Measurements from ENCODE around the gene CDH15.
"Not testable (repeated sequence)": the region's sequence is repeated elsewhere in the genome, so short reads cannot be mapped to it uniquely, and the experiment has no call there.

The CDH15 gene

DNA sequence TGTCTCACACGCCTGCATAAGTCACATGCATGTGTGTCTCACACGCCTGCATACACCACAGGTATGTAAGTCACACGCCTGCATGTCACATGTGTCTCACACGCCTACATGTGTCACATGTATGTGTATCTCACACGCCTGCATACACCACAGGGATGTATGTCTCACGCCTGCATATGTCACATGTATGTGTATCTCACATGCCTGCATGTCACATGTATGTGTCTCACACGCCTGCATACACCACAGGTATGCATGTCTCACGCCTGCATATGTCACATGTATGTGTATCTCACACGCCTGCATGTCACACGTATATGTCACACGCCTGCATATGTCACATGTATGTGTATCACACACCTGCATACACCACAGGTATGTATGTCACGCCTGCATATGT, 13.8 kb upstream of the CDH15 start:
- no peak for FAIRE-seq

DNA sequence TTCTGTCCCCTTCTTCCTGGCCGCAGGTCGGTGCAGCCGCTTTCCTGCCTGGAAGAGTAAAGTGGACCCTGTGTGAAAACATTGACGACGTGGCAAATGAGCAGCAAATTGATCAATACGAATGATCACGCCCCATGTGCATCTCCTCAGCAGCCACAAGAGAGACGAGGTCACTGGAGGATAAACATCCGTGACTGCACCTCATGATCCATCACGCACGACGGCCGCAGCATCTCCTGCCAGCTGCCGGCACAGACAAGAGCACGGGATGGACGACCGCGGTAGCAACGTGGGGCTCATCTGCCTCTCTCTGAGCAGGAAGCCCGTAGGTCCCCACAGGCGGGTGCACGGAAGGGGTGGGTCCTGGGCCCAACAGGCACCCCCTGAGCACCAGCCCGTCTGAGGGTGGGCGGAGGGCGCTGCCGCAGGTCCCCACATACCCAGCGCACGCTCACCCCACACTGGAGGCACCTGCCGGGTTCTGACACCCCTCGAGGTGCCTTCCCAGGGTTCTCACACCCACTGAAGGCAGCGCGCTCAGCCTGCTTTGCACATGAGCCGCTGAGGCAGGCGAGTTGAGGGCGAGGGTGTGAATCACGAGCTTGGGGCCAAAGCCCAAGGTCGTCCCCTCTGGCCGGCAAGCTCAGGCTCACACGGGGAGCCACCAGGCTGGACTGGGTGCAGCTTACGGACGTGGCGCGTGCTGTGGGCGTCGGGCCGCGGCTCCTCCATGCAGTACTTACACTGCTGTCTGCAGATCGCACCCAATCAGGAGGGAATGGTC, 12.3 kb upstream of the CDH15 start:
- no peak for FAIRE-seq

DNA sequence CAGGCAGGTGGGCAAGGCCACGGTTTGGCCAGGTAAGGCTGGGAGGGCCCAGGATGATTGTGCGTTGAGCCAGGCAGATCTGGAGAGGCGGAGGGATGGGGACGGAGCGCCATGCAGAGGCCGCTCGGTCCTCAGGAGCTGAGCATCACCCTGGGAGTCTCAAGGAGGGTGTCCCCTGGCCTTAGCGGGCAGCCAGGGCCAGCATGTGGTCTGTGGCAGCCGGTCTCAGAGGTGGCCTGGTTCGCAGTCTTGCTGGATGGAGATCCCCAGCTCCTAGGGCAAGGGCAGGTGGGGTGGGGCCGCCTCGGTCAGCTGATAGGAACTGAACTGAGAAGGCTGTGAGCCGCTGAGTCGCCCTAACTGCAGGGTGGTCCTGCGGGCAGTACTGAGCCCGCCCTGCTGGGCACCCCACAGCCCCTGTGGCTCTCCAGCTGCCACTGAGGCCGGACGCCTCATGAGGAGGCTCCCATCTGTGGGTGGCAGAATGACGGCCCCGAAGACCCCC, 11.6 kb upstream of the CDH15 start:
- no peak for FAIRE-seq

DNA sequence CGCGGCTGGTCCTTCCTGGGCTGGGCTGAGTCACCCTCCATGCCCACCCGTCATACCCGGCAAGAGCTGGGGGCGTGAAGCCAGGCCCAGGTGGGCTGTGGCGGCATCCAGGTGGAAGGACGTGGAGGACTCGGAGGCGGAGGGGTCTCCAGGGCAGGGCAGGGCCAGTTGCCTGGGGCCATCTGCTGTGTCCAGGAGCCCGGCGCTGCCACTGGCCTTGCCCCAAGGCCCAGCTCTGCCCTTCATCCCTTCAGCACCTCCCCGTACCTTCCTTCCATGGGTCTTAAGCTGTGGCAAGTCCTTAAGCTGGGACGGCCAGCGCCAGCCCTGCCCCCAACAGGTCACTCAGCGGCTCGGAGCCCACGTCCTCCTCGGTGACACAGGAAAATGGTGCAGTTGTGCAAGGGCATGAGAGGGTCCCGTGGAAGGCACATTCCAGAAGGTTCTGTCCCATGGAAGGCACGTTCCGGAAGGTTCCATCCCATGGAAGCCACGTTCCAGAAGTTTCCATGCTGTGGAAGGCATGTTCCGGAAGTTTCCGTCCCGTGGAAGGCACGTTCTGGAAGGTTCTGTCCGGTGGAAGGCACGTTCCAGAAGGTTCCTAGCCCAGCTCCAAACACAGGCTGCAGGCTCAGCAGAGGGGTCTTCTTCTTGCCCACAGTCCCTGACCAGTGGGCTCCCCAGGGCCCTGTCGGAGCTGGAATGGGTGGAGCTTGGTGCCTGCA, 10.4 kb upstream of the CDH15 start:
- no peak for FAIRE-seq

DNA sequence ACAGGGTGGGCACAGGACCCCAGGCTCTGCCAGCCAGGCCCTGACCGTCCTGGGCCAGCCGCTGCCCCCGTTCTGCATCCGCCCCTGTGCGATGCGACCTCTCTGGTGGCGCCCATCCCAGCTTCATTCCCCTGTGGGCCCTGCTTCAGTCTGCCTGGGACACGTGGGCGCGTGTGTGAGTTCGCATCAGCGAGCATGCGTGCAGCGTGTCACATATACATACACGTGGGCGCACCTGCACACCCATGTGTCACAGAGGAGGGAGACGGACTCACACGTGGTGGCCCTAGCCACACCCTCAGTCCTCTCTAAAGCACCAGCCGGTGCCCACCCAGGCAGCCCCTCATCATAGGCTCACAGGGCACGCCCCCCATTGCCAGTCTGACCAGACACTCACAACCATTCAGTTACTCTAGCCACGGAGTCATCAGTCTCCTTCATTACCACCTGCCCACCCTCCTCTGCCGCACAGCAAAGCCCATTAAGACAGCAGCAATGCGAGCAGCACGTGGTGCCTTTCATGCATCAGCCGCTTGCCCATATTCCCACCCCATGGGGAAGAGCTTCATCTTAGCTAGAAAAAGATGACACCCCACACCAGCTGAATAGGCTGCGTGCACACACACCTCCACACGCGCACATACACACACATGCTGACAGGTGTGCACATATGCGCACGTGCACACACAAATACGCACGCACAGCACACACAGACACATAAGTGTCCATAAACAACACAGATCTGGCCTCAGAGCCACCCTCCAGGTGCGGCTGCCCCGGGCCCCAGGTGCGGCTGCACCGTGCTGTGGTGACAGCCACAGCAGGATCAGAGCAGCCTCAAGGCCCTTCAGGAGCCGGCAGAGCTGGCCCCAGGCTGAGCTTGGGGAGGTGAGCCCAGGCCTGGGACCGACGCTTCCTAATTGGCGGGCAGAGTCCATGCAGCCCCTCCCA, 9.5 kb upstream of the CDH15 start:
- FAIRE-seq: no peak

DNA sequence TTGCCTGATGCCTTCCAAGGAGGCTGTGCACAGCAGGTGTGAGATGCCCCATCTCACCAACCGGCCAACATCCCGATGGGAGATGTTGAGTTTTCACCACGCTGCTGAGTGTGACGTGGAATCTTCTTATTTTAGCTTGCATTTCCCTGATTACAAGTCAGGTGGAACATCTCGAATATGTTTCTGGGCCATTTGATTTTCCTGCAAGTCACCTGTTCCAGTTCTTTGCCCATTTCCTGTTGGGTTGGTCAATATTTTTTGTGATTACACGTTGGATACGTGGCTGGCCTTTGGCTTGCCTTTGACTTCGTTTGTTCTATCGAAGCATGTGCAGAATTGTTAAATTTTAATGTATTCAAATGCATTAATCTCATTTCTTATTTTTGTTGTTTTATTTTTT, 8.3 kb upstream of the CDH15 start:
- no peak for FAIRE-seq

DNA sequence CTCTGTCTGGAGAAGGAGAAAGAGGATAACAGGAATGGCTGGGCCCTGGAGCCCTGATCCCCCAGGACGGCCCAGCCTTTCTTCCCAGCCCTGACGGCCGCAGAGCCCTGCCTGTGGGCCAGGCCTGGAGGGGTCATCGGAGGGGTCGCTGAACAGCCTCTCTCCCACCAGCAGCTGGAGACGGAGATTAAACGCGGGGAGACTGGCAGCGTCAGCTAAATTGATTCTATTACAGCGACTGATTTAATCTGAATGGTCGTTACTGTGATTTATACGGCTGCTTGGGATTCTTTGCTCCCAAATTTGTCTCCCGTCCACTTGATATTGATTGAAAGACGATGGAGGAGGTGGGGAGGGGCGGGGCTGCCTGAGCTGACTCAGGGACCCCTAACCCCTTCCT, 7.1 kb upstream of the CDH15 start:
- no peak for FAIRE-seq

DNA sequence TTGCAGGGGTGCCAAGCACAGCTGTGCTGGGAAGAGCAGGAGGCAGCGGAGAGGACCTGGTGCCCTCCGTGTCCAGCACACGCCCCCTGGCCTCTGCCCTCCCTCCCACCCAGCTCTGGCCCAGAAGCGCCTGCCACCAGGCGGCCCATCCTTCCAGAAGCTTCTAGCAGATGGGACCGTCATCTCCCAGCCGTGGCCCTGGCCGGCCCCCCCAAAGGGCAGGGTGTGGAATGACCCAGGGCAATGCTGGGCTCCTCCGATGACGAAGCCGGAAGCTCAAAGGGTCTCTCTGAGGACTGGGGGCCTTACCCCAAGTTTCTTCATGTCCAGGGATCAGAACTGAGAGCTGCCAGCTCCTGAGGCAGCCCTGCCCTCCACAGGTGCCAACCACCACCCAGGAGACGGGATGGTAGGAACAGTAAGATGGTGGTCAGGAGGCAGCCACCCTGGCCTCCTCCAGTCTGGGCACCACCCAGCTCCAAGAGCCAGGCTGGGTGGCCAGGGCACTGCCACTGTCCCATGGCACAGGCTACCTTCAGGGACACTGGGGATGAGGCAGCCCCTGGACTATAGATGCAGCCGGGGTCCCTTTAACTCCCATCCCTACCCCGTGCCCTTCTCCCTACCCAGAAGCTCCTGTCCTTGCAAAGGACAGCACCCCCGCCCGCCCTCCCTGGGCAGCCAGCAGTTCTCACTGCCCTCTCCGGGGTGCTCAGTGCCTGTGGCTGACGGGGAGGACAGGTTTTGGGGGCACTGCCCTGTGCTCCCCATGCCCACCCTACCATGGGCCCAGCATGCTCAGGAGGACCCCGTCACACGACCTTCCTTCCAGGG, 6.5 kb upstream of the CDH15 start:
- no peak for FAIRE-seq

DNA sequence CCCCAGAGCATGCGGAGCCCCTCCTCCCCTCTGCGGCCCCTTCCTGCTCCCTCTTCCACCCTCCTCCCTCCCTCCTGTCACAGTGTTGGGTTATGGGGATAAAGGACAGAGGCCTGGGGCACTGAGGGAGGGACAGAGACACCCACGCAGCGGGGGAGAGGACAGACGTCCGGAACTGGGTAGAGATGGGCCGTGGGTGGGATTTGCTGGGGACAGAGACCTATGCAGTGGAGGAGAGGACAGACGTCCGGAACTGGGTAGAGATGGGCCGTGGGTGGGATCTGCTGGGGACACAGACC, 5.9 kb upstream of the CDH15 start:
- FAIRE-seq: not testable (repeated sequence)

DNA sequence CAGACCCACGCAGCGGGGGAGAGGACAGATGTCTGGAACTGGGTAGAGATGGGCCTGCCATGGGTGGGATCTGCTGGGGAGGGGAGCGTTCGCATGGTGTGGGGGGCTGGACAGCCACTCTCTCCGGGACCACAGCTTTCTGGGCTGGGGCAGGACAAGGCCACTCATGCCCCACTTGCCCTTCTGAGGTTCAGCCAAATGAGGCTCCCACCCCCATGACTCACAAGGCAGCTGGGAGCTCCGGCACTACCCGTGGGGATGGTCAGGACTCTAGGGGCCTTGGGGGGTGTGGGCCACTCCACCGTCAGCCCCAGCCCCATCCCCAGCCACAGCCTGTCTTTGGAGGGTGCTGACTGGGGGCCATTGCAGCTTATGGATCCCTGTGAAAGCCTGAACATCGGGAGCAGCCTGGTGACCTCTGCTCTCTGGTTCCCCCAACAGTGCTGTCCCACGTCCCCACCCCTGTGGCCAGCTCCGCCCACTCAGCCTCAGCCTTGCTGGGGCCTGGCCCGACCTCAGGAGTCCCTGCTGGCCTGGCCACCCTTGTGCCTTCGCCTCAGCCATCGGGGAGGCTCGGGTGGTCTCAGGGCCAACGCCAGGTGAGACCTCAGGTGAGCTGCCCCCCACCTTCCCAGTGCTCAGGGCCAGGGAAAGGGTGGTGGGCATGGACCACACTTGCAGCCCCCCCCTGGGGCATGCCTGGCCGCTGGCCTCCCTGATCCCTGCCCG, 4.7 kb upstream of the CDH15 start:
- FAIRE-seq: no peak

DNA sequence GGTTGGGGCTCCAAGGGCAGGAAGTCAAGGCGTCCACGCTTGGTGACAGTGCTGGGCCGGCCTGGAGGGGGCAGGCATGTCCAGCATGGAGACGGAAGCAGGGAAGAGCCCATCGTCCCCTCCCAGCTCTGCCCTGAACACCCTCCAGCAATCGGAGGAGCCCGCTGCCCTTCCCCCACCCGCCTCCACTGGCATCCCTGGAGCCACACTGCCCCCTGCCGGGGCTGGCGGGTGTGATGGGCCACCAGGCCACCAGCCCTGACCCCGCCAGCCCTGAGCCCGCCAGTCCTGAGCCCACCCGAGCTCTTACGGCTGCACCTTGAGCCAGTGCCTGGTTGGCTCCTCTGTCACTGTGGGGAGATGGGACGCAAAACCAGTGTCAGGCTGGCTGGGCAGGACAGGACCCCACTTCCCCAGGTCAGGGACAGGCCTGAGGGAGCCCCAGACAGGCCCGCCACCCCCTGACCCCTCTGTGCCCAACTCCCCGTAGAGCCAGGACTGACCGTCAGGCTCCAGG, 4.1 kb upstream of the CDH15 start:
- no peak for FAIRE-seq

DNA sequence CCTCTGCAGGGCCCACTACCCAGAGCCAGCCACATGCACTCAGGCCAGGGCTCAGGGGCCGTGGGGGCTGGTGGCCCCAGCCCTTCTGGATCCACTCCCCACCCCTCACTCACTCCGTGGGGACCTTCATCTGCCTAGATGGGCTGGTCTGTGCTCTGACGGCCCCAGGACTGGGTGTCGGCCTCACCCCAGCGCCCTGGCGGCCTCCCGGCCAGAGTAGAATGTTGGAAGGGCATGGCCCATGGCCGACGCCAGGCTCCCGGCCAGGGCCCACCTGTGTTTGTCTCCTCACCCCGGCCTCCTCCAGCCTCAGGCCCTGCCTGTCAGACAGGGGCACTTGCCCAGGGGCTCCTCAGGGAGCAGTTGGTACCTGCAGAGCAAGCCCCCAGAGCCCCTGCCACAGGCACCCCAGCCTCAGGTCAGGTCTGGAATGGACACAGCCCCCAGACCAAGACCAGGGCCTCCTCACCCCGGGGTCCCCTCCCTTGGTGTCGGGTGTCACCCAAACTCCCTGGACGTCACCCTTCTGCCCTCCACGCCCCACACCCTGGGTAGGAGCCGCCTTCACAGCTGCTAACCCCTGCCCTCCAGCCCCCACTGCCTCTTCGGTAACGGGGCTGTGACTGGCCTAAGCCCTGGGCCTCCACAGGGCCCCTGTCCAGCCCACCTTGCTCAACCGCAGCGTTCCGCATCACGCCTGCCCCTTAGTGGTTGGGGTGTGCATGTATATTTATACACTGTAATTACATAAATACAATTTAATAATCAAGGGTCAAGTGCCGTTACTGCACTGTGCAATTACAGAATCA, 3.0 kb upstream of the CDH15 start:
- no peak for FAIRE-seq

DNA sequence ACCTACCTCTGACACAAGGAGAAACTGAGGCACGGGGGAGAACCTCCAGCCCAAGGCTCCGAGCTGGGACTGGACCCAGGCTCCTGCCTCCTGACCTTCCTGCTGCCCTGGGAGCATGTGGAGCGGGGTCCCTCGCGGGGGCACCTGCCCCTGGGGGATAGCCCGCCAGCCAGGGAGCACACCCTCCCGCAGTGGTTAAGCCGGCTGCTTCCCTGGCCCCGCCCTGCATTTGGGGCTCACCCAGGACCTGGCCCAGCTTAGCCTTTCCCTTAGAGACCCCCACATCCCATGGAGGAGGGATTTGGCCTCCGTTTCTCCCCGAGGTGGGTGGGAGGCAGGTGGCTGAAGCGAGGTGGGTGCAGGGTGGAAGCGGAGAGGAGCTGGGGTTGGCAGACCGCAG, 1.8 kb upstream of the CDH15 start:
- no peak for FAIRE-seq

DNA sequence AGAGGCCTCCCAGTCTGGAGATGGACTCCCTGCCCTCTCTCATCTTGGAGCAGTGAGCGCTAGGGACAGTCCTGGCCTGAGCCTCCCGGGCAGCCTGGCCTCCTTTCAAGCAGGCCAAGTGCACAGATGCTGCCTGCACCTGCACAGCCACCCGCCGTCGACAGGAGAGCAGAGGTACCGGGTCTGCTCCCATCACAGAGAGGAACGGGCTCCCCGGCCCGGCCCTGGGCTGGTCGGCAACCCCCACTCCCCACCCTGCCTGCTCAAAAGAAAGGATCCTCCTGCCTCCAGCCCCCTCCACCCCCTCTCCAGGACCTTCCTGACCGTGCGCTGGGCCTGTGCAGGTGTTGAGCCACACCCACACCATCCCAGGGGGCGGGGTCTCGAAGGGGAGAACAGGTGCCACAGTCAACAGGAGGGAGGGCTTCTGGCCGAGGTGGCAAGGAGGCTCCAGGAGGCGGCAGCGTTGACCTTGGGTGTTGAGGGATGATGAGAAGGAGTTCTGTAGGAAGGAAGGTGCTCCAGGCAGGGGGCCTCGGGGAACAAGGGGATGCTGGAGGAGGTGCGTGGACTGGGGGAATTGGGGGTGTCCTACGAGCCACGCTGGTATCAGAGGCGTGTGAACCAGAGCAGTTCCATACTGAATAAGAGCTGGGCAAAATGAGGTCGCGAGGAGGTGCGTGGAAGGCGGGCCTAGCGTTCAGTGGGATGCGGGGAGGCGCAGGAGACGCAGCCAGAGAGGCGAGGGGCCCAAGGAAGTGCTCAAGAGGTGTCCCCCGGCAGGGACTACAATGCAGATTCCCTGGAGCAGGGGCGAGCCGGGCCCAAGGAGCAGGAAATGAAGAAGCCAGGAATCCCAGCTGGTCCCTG, 967 bp upstream of the CDH15 start:
- FAIRE-seq: no peak

DNA sequence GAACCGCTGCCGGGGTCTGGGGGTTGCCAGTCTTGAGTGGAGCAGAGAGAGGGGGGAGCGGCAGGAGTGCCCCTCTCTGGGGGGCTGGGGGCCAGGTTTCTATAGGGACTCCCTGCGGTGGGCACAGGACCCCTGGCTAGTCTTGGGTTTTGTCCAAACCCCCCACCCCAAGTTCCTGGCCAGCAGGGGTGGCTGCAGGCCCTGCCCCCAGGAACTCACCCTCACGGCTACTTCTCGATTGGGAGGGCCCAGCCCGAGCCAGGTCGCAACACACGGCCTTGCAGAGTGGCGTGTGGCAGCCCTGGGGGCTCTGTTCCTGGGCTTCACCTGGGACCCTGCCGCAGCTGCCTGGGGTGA, 601 bp downstream of the CDH15 start:
- FAIRE-seq: no peak

DNA sequence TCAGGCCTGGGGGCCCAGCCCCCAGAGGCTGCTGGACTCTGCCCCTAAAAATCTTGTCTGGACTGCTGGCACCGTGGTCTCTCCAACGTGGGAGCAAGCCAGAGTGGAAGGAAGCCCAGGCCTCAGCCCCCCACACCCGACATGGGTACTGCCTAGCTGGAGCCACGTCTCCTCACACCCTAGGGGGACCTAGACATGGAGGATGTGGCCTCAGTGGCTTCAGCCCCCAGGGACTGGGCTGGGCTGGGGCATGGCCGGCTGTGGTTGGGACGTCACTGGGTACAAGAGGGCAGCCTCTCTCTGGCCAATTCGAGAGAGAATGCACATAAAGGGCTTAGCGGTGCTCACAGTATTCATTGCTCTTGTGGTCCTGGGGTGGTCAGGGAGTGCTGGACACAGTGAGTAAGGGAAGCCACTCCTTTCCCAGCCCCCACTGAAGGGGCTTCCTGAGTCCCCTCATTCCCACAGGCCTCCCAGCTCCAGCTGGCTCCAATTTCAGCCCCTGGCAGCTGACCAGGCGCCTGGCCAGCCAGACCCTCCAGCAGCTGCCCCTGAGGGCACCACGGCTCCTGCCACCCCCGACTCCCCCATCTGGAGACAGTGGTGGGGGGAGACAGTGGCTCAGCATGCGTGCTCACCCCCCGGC, 1.1 kb downstream of the CDH15 start:
- FAIRE-seq: no peak

DNA sequence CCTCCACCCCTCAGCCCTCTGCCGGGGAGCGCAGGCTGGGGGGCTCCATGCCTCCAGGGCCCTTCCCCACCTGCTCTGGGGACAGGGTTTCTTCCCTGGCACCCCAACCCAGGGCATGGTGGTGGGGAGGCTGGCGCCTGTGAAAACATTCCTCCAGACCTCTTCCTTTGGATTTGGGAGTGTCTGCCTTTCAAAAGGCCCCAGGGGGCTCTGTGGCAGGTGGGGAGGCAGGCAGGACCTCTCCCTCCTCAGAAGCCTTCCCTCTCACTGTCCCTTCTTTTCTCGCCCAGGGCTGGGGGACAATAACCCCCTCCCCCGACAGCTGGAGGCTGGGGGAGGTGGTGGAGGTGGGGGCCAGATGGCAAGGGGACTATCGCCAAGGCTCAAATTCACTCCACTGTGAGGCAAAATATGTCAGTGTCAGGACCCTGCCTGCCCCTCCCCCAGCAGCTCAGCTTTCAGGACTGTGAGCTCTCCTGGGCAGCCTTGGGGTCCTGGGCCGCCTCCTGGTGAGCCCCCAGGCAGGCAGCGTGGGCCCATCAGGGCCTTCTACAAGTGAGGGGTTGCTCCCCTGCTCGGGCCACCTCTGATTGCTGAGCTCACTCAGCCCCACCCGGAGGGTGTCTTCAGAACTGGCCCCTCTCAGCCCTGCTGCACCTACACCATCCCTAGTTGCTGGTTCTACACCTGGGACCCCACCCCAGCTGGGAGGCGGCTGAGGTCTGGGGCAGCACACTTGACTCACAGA, 1.8 kb downstream of the CDH15 start:
- no peak for FAIRE-seq

DNA sequence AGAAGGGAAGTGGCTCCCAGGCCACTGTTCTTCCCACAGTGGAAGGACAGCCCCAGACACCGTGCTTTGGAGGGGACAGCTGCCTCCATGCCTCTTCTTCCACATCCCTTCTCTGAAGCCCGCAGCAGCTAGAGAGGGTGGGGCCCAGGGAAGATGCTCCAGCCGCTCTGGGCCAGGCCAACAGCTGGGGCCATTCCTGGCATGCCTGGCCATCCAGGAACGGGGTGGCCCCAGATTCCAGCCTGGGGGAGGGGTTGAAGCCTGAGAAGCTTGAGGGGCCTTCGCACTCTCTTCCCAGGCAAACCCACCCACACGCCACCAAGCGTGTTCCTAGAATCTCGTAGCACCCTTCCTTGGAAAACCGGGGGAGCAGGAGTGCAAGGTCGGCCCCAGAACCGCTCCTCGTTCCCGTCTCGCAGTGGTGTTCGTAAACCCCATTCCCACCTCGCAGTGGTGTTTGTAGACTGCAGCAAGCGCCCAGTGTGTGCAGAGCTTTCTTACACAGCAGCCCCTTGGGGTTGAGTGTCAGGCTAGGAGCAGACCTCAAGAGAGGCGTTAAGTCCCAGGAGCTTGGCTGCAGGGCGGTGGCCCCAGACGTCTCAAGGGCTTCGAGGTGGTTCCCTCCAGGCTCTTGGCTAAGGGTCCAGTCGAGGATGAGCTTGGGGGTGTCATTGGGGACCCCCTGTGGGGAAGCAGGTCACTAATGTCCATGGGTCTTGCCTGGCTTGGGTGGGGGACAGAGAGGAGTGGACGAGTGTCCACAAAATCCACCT, 2.7 kb downstream of the CDH15 start:
- FAIRE-seq: no peak

All from G401.6 (cell line).